Endothelial cell of umbilical vein (primary cell): ENCODE measurements around the gene SFT2D2. TPM values are rescaled to one million over a fixed set of nuclear protein-coding genes. Genes with fewer than 3 reads are reported as not detected.

Source experiments
- BruUV-seq: library from RNA; stranded (reverse); fragments of 400-500 nt; replicated peaks from 2 replicates; lab custom pipeline; 2021; lab: Mats Ljungman, UMichigan
- CTCF ChIA-PET: fragments of 300-600, 350-600 bp; sonication (Branson Sonifier 250); formaldehyde crosslinking; loops from one replicate; lab custom pipeline; 2021; ENCODE audit warnings: antibody characterized with exemption, inconsistent platforms; lab: Charles Lee
- POLR2A ChIA-PET: fragments of 300-600, 350-600 bp; sonication (Branson Sonifier 250); formaldehyde crosslinking; loops from one replicate; lab custom pipeline; 2021; ENCODE audit warnings: antibody characterized with exemption, inconsistent platforms; lab: Charles Lee
- DNase-seq: peaks from one replicate; pipeline ENCODE4 v3.0.0-alpha.2; 2011; ENCODE audit warnings: low read depth, low spot score
- FAIRE-seq: peaks from 2 replicates; lab custom pipeline; 2011; peaks lifted over from hg19 to GRCh38; lab: Jason Lieb, UNC
- H2AFZ ChIP-seq: 2 replicates; pipeline ENCODE4 v1.6.0; 2012; ENCODE audit warnings: low read depth, low read length, control low read depth, inconsistent platforms
- H3K27ac ChIP-seq: 2 replicates; pipeline ENCODE4 v1.5.1; 2011; ENCODE audit warnings: low read depth, mild to moderate bottlenecking, control low read depth, low read length, moderate library complexity; ENCODE audit not compliant: insufficient read depth
- H3K27me3 ChIP-seq, 2 experiments: 2 replicates each; pipeline versions ENCODE4 v1.6.0 to v1.6.1; 2011; ENCODE audit warnings: low read length in 2 of 2, mixed read lengths in 1 of 2; ENCODE audit not compliant: control insufficient read depth in 2 of 2, insufficient read depth in 2 of 2
- H3K36me3 ChIP-seq, 2 experiments: 2 replicates in 1 of 2; 3 replicates in 1 of 2; pipeline ENCODE4 v1.5.1; 2011; ENCODE audit warnings: low read length in 2 of 2, mild to moderate bottlenecking in 1 of 2, moderate library complexity in 1 of 2; ENCODE audit not compliant: control insufficient read depth in 2 of 2, insufficient read depth in 2 of 2; ENCODE audit errors: extremely low read depth in 1 of 2
- H3K4me1 ChIP-seq: 3 replicates; pipeline ENCODE4 v1.5.1; 2011; ENCODE audit warnings: mild to moderate bottlenecking, low read length; ENCODE audit not compliant: control insufficient read depth, insufficient read depth; ENCODE audit errors: extremely low read depth
- H3K4me2 ChIP-seq: 2 replicates; pipeline ENCODE4 v1.6.1; 2011; ENCODE audit warnings: low read length, control low read depth, mixed read lengths; ENCODE audit not compliant: insufficient read depth
- H3K4me3 ChIP-seq, 3 experiments: fragments of 200-600 bp in 1 of 3; sonication (generic), shearing (Covaris generic) in 1 of 3; replicated peaks in 1 of 3; 2 replicates each; pipeline ENCODE4 v1.5.1; 2011 to 2016; ENCODE audit warnings: control low read depth in 3 of 3, low read length in 3 of 3, mild to moderate bottlenecking in 2 of 3, inconsistent platforms in 1 of 3, low read depth in 1 of 3, moderate library complexity in 1 of 3; ENCODE audit not compliant: insufficient read depth in 1 of 3
- H3K79me2 ChIP-seq: 2 replicates; pipeline ENCODE4 v1.6.0; 2012; ENCODE audit warnings: low read length, inconsistent platforms; ENCODE audit not compliant: control insufficient read depth, insufficient read depth
- H3K9ac ChIP-seq: replicated peaks from 2 replicates; pipeline ENCODE3; 2011; ENCODE audit warnings: low read length, control low read depth; ENCODE audit not compliant: insufficient read depth; ENCODE audit errors: extremely low read depth
- H3K9me1 ChIP-seq: replicated peaks from 3 replicates; pipeline ENCODE4 v1.6.0; 2011; ENCODE audit warnings: mild to moderate bottlenecking, low read length; ENCODE audit not compliant: control insufficient read depth, insufficient read depth; ENCODE audit errors: extremely low read depth
- H3K9me3 ChIP-seq: replicated peaks from 2 replicates; pipeline ENCODE4 v1.5.1; 2012; ENCODE audit warnings: low read length, inconsistent platforms; ENCODE audit not compliant: control insufficient read depth, insufficient read depth
- H4K20me1 ChIP-seq: replicated peaks from 2 replicates; pipeline ENCODE3; 2011; ENCODE audit warnings: mild to moderate bottlenecking, low read length; ENCODE audit not compliant: control insufficient read depth, insufficient read depth; ENCODE audit errors: extremely low read depth
- EZH2 ChIP-seq: IDR thresholded peaks from 2 replicates; pipeline ENCODE4 v1.6.1; 2012; ENCODE audit warnings: borderline replicate concordance, low read depth, mild to moderate bottlenecking, moderate library complexity, low read length, inconsistent platforms; ENCODE audit not compliant: severe bottlenecking
- FOS ChIP-seq: IDR thresholded peaks from 2 replicates; pipeline ENCODE4 v1.6.1; 2011; ENCODE audit warnings: mild to moderate bottlenecking, low read length, moderate library complexity, borderline replicate concordance; ENCODE audit not compliant: insufficient read depth
- GATA2 ChIP-seq: IDR thresholded peaks from 2 replicates; pipeline ENCODE4 v1.7.0; 2011; ENCODE audit warnings: low read depth, mild to moderate bottlenecking, moderate library complexity, mixed read lengths, low read length; ENCODE audit not compliant: insufficient read length, insufficient read depth
- JUN ChIP-seq: IDR thresholded peaks from 2 replicates; pipeline ENCODE4 v1.6.1; 2011; ENCODE audit warnings: borderline replicate concordance, low read depth; ENCODE audit not compliant: insufficient read length, insufficient read depth
- MYC ChIP-seq: IDR thresholded peaks from one replicate; pipeline ENCODE4 v1.6.1; 2011; ENCODE audit warnings: mild to moderate bottlenecking, low read depth, low read length
- POLR2A ChIP-seq: IDR thresholded peaks from 2 replicates; pipeline ENCODE4 v1.6.1; 2012; ENCODE audit warnings: low read depth, mild to moderate bottlenecking, control low read depth, low read length
- POLR2AphosphoS5 ChIP-seq: IDR thresholded peaks from 2 replicates; pipeline ENCODE4 v1.6.1; 2012; ENCODE audit warnings: low read depth, mild to moderate bottlenecking, control low read depth, low read length, moderate library complexity; ENCODE audit not compliant: insufficient read depth
- dilution Hi-C: fragments of 300-500 bp; cut with MboI; formaldehyde crosslinking; loops from one replicate; pipeline ENCODE4 v1.15.0; 2019; ENCODE audit warnings: low sequenced_read_pairs; ENCODE audit not compliant: extremely low pct_ligation_motif_present
- intact Hi-C: fragments of 100-400 bp; cut with micrococcal nuclease; formaldehyde crosslinking; loops from one replicate; pipeline ENCODE4 v1.10.0; 2022
- polyA plus RNA-seq, 4 experiments: library from polyadenylated mRNA; depleted of rRNA in 3 of 4; stranded (reverse) in 3 of 4; unstranded in 1 of 4; fragments of >200 nt; gene quantifications; 2 replicates each; pipeline versions ENCODE4 v1.2.1 to v1.2.3, GENCODE V29; 2011 to 2012; ENCODE audit warnings: missing spikeins in 1 of 4
- small RNA-seq: library from RNA; depleted of rRNA; stranded (forward); fragments of <200 nt; gene quantifications from one replicate; pipeline ENCODE3, GENCODE V24; 2012; ENCODE audit warnings: low replicate concordance, low read depth; ENCODE audit not compliant: insufficient read depth, insufficient read length
- total RNA-seq: library from RNA; stranded (reverse); gene quantifications from 2 replicates; pipeline ENCODE4 v1.2.3, GENCODE V29; 2021
- TF ChIP-seq, protein P1 (sequence below): IDR thresholded peaks from 2 replicates; pipeline ENCODE4 v1.6.1; 2011; ENCODE audit not compliant: insufficient read depth, insufficient read length
- TF ChIP-seq, protein P2 (sequence below), 2 donors: IDR thresholded peaks; 1 replicate in 1 of 2; 2 replicates in 1 of 2; pipeline ENCODE4 v1.5.1; 2011; ENCODE audit warnings: low read length in 2 of 2, mild to moderate bottlenecking in 2 of 2, moderate library complexity in 2 of 2, control low read depth in 1 of 2, inconsistent platforms in 1 of 2, low read depth in 1 of 2; ENCODE audit not compliant: insufficient read depth in 1 of 2; ENCODE audit errors: extremely low read depth in 1 of 2

The SFT2D2 gene
- total and polyA plus RNA-seq, 2 donors (not counting 3 experiments of a cell fraction or from before 2014, with no cell fraction given): 16.7 to 68.1 TPM

DNA sequence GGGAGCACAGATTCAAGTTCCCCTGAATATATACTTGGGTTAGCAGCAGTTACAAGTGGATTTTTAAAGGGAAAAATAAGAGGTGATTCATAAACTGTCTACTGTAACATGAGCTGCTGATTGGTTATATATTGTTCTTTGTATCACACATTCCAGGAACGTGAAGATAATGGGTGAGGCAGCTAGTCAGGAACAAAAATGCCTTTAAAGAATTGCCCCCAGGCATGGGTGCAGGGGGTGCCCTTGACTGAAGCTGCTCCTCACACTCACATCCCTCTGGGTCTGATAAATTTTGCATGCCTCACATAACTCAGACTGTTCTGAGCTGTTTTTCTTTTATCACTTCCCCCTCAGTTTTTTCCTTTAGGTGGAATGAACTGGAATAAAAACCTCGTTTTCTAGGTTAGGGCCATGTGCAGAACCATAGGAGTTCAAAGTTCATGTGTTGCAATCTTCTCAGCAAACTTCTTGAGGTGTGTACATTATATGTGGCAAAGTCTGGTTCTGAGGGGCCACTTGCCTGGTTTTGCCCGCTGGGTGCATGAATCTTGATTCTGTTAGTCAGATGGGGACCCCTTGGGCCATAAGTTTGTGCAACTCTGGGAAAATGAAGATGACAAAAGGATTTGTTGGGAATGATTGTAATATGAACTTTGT lies 76.0 kb downstream of the SFT2D2 start:
- intact Hi-C loops: no loop called here
- no peak overlapping the region for H3K27ac ChIP-seq
- POLR2A ChIA-PET: no interaction called here
- no peak overlapping the region for H3K4me2 ChIP-seq
- no peaks in the 10 kb centered on the region for H4K20me1 ChIP-seq
- dilution Hi-C loops: no loop called here
- BruUV-seq: no TSS peak
- H3K79me2 ChIP-seq: no peaks in the 10 kb centered on the region
- no peaks in the 10 kb centered on the region for H3K9me3 ChIP-seq
- TF ChIP-seq GATA2: no peak
- TF ChIP-seq JUN: no peak
- TF ChIP-seq POLR2A: no peak
- no peak for TF ChIP-seq FOS
- no peak for TF ChIP-seq POLR2AphosphoS5
- TF ChIP-seq, protein P1, sequence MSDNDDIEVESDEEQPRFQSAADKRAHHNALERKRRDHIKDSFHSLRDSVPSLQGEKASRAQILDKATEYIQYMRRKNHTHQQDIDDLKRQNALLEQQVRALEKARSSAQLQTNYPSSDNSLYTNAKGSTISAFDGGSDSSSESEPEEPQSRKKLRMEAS: no peak
- no peak for TF ChIP-seq MYC
- TF ChIP-seq, protein P2, sequence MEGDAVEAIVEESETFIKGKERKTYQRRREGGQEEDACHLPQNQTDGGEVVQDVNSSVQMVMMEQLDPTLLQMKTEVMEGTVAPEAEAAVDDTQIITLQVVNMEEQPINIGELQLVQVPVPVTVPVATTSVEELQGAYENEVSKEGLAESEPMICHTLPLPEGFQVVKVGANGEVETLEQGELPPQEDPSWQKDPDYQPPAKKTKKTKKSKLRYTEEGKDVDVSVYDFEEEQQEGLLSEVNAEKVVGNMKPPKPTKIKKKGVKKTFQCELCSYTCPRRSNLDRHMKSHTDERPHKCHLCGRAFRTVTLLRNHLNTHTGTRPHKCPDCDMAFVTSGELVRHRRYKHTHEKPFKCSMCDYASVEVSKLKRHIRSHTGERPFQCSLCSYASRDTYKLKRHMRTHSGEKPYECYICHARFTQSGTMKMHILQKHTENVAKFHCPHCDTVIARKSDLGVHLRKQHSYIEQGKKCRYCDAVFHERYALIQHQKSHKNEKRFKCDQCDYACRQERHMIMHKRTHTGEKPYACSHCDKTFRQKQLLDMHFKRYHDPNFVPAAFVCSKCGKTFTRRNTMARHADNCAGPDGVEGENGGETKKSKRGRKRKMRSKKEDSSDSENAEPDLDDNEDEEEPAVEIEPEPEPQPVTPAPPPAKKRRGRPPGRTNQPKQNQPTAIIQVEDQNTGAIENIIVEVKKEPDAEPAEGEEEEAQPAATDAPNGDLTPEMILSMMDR (IDR thresholded peaks at IDR 0.05; ENCODE audit: extremely low read depth in 1 of 2, insufficient read depth in 1 of 2, low read depth in 1 of 2, low read length in 2 of 2): no peak
- no peak for TF ChIP-seq EZH2
- no peak overlapping the region for H2AFZ ChIP-seq
- no peaks in the 10 kb centered on the region for H3K27me3 ChIP-seq
- no peak overlapping the region for H3K9ac ChIP-seq
- H3K36me3 ChIP-seq: no peaks in the 10 kb centered on the region
- FAIRE-seq: no peak
- CTCF ChIA-PET: interaction anchor here (0.6 to 2.0 kb wide), 7 partner anchors 11 to 137 kb away, joined by 3 to 8 read pairs (median 5); no protein-coding TSS in a partner anchor
- no peaks in the 10 kb centered on the region for H3K4me1 ChIP-seq
- no peak for DNase-seq
- no peak overlapping the region for H3K4me3 ChIP-seq
- H3K9me1 ChIP-seq: no peaks in the 10 kb centered on the region

Small RNAs within 50 kb of the gene (small RNA-seq; reads per million reads assigned to genes)
- not detected for gene AL021397.1
- 1.3 reads per million for gene RNU6-1310P

Other genes with a start within 250 kb of the SFT2D2 start
- 34.8 and 36.5 TPM in 2 replicates for gene GPR161, start 89.1 kb upstream of the SFT2D2 start, total RNA-seq
- gene GPR161, start 89.1 kb upstream of the SFT2D2 start, polyA plus RNA-seq: 32.3 and 34.7 TPM in 2 replicates
- gene TIPRL, start 47.0 kb upstream of the SFT2D2 start, total RNA-seq: 37.6 and 45.8 TPM in 2 replicates
- 10.9 and 14.0 TPM in 2 replicates for gene TIPRL, start 47.0 kb upstream of the SFT2D2 start, polyA plus RNA-seq
- 1.6 and 2.3 TPM in 2 replicates for gene TBX19, start 54.9 kb downstream of the SFT2D2 start, total RNA-seq
- gene TBX19, start 54.9 kb downstream of the SFT2D2 start, polyA plus RNA-seq: 2.8 and 3.0 TPM in 2 replicates